Stimulated activated CD8-positive, alpha-beta memory T cell treated with anti-CD3 and anti-CD28 coated beads, Interleukin-15, amount 100 ng/mL, for 48 hours (primary cell): ENCODE results near the gene PDXP.
A peak's percentile ranks its signal among the peaks of the same experiment; 100 is the strongest.
"Not testable (repeated sequence)": the region's sequence is repeated elsewhere in the genome, so short reads cannot be mapped to it uniquely, and the experiment has no call there.

Source experiments
- DNase-seq, 2 donors: peaks; one replicate each; pipeline ENCODE4 v3.0.0-alpha.2; 2020; ENCODE audit warnings: low read depth in 2 of 2

Gene PDXP, protein sequence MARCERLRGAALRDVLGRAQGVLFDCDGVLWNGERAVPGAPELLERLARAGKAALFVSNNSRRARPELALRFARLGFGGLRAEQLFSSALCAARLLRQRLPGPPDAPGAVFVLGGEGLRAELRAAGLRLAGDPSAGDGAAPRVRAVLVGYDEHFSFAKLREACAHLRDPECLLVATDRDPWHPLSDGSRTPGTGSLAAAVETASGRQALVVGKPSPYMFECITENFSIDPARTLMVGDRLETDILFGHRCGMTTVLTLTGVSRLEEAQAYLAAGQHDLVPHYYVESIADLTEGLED

DNA sequence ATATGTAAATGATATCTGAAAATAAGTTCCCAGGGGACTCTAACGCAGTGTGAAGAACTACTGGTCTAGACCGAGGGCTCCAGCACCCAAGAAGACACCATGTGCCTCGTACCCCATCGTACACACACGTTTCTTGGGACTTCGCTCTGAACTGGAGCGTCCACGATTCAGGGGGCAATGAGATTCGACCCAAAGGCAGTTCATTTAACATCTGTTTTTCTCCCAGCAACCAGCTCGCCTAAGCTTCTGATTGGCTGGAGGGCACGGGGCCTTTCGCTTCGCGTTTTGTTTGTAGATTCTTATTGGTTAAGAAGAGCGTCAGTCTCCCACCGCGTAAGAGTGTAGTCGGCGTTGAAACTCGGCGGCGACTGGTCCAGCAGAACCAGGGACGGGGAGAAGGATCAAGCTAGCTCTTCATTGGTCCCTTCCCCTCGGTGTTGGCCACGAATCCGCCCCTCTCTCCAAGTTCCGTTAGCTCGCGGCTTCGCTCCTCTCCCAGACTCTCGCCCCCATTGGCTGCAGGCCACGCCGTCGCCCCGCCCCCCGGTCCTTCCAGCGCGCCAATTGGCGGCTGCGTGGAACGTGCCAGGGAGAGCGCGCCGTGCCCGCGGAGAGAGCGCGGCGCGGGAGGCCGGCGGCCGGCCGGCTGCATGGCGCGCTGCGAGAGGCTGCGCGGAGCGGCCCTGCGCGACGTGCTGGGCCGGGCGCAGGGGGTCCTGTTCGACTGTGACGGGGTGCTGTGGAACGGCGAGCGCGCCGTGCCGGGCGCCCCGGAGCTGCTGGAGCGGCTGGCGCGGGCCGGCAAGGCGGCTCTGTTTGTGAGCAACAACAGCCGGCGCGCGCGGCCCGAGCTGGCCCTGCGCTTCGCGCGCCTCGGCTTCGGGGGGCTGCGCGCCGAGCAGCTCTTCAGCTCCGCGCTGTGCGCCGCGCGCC lies at the start of gene PDXP:
Gene PDXP, plus strand, starts transcription at position 591 of the 933 bp plus-strand sequence. Its CDS starts 60 bp downstream, at position 651.
- DNase-seq: peak; percentile 96 to 97

- DNase-seq: no peak
Observed at GRCh38 chr22:37609240-37610152, 49.0 kb upstream of the PDXP start.

GRCh38 chr22:37610153-37610475 lies 48.4 kb upstream of the PDXP start:
- DNase-seq: not testable (repeated sequence)

- DNase-seq: no peak
Observed at GRCh38 chr22:37610480-37611129, 47.9 kb upstream of the PDXP start.

GRCh38 chr22:37611207-37611606 lies 47.3 kb upstream of the PDXP start:
- DNase-seq: no peak

DNA sequence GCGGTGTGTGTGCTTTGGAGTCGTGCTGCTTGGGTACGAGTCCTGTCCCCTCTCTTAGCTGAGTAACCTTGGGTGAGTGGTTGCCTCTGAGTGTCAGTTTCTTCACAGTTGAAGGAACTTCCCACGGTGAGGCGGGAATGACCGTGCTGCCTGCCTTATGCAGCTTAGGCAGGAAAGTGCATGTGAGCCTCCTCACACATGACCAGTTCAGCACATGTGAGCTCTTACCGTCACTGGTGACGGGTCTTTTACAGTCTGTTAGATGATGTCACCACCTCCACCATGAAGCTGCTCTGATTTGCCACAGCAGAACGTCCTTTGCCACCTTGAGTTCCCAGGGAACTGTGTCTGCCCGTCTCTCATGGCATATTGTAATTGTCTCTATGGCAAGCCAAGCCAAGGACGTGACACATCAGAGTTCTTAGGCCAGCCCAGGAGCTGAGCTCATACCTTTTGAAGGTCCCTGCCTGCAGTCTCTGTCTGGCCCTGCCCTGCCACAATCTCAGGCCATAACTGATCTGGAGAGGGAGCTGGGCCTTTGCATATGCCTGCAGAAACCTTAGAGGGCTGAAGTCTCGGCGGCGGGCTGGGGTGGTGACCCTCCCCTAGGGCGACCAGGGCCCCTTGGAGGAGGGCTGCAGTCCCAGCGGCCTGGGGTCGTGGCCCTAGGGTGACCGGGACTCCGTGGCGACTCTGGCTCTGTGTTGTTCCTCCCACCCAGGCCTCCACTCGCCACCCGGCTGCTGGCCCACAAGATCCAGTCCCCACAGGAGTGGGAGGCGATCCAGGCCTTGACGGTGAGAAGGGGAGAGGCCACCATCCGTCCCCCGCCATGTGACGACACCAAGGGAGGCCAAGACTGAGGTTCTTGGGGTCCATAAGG lies 42.1 kb upstream of the PDXP start:
- DNase-seq: no peak

GRCh38 chr22:37617431-37617830 lies 41.1 kb upstream of the PDXP start:
- no peak for DNase-seq

DNA sequence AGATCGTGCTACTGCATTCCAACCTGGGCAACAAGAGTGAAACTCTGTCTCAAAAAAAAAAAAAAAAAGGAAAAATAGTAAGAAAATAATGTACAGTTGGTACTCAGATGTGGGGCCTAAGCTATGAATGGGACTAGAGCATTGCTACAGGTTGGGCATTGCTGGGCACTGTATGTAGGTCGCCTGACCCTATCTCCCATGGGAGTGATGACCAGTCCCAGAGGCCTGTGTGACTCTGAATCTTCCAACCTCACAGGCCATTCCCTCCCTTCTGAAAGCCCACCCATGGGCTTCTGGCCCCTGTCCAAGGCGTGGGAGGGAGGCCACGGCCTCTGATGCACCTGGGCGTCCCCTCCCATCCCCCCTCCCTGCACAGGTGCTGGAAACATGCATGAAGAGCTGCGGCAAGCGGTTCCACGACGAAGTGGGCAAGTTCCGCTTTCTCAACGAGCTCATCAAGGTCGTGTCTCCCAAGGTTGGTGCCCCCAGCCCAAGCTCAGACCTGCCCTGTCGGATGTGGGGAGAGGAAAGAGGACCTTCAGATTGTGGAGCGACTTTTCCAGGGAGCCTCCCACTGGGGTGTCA lies 40.4 kb upstream of the PDXP start:
- no peak for DNase-seq

- no peak for DNase-seq
Observed at GRCh38 chr22:37618674-37619073, 39.8 kb upstream of the PDXP start.

DNA sequence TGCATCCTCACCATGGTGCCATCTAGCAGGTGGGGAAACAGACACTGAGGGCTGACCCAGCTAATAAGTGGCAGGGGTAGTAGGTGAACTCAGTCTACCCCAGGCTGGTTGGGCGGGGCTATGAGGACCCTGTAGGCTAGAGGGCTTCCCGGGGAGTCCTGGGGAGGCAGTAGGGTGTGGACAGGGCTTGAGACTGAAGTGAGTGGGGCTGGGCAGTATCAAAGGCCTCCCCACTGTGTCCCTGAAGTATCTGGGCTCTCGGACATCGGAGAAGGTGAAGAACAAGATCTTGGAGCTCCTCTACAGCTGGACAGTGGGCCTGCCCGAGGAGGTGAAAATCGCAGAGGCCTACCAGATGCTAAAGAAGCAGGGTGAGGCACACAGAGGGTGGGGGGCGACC lies 38.5 kb upstream of the PDXP start:
- DNase-seq: no peak

GRCh38 chr22:37621352-37621860 lies 37.1 kb upstream of the PDXP start:
- no peak for DNase-seq

DNA sequence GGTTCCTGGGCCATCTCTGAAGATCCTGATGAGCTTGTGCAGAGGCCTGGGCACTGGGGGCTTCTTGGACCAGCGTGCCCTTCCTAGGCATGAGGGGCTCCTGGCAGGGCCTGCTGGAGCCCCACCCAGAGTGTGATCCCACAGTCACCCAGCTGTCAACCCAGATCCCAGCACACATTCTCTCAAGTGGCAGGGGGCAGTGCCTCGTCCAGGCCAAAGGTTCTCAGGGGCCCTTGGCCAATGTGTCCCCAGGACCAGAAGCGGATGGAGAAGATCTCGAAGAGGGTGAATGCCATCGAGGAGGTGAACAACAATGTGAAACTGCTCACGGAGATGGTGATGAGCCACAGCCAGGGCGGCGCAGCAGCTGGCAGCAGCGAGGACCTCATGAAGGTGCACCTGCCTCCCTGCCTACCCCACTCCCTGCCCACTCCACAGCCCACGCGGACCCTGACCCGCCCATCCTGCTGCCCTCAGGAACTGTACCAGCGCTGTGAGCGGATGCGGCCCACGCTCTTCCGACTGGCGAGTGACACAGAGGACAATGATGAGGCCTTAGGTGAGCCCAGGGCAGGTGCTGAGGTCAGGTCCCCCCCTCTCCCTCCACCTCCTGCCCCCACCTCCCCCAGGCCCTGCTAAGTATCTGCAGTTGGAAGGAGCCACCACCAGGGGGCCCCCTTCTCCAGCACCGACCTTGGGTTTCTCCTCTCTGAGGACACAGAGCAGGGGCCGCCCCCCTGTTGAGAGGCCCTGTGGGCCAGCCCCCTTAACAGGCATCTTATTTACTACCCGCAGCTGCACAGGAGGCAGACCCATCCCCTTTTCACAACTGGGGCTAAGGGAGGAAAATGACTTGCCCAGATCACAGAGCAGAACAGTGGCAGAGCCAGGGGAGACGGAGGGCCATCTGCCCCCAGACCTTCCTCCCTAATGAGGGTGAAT lies 35.2 kb upstream of the PDXP start:
- peak in 1 of 2 donors; percentile 55 for DNase-seq

- DNase-seq: no peak
Observed at GRCh38 chr22:37624017-37624365, 34.5 kb upstream of the PDXP start.

DNA sequence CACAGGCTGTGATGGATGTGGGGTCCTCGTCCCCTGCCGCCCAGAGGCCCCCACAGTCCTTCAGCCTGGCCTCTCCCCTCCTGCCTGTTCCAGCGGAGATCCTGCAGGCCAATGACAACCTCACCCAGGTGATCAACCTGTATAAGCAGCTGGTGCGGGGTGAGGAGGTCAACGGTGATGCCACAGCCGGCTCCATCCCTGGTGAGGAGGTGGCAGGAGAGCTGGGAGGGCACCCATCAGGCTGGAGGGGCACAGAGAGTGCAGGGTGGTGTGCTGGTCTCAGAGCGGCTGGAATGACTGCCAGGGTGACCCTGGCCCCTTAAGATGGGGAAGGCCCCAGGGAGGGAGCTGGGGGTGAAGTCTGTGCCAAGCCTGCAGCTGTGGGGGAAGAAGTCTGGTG lies 33.6 kb upstream of the PDXP start:
- no peak for DNase-seq

GRCh38 chr22:37625737-37626136 lies 32.8 kb upstream of the PDXP start:
- no peak for DNase-seq

DNA sequence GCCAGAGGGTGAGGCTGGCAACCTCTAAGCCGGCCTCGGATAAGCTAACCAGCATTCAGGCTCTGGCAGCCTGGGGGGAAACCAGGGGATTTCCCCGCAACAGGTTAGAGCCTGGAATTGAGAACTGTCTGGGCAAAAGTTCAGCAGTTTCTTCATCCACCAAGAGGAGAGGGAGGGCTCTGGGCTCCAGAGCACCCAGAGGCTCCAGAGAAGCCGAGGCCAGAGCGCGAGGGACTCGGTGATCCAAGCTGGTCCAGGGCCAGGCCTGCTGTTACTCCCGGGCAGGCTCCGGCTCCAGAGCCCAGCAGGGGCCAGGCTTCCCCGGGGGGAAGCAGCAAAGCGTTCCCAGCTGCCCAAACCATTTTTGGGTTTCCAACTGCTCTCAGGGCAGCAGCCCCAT lies 32.4 kb upstream of the PDXP start:
- no peak for DNase-seq

- no peak for DNase-seq
Observed at GRCh38 chr22:37626556-37627075, 31.9 kb upstream of the PDXP start.

DNA sequence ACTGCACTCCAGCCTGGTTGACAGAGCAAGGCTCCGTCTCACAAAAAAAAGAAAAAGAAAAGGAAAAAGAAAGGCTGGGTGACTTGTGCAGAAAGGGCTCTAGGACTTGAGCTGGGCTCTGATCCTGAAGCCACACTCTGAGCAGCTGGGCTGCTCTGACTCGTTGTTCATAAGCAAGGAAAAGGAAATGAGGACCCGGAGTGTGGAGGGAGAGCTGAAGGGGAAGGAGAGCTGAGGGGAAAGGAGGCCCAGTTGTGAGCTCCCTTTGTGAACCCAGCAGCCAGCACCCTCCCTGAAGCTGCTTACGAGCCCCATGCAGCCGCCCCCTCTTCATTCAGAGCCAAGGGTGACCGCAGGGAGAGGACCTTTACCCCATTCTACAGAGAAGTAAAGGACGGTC lies 31.4 kb upstream of the PDXP start:
- DNase-seq: no peak

DNA sequence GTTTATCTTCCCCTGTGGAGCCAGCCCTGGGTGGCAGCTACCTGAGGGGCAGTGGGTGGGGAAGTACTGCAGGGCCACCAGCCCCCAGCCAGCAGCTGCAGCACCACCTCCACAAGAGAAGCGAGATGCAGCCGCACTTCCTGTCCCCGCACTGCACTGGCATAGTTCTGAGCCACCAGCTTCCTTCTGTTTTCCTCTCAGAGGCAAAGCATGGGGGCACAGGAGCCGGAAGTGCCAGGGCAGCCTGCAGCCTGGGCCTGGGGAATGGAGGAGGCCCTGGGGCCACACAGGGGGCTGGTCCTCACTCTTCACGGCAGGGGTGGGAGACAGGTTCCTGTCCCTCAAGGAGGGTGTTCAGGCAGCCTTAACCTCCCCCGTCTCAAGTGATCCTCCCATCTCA lies 31.0 kb upstream of the PDXP start:
- DNase-seq: no peak
